Cardiac fibroblast (primary cell): ENCODE measurements around the gene TSPAN3.

Source experiments
- DNase-seq, 2 donors: peaks; one replicate each; pipeline versions ENCODE4 v3.0.0 to v3.0.0-alpha.2; 2010; ENCODE audit warnings: low read depth in 2 of 2
- H3K4me3 ChIP-seq, 2 donors: replicated peaks in 1 of 2; 1 replicate in 1 of 2; 2 replicates in 1 of 2; pipeline ENCODE4 v1.5.1; 2011; ENCODE audit warnings: low read depth in 2 of 2, low read length in 2 of 2, mild to moderate bottlenecking in 2 of 2, moderate library complexity in 1 of 2
- CTCF ChIP-seq: IDR thresholded peaks from one replicate; pipeline ENCODE4 v1.5.1; 2011; ENCODE audit warnings: low read depth, mild to moderate bottlenecking, low read length, inconsistent platforms

The TSPAN3 gene

GRCh38 chr15:77023576-77024272 is 47.2 kb downstream of the TSPAN3 start:
- no peak for TF ChIP-seq CTCF
- no peak for DNase-seq
- H3K4me3 ChIP-seq, result no peak overlapping the region

GRCh38 chr15:77022646-77023575 is 48.0 kb downstream of the TSPAN3 start:
- DNase-seq, result no peak
- no peak overlapping the region for H3K4me3 ChIP-seq
- TF ChIP-seq CTCF, result no peak

GRCh38 chr15:77021803-77022381 is 49.0 kb downstream of the TSPAN3 start:
- DNase-seq, result peak; percentile 75 to 76
- no peak for TF ChIP-seq CTCF
- no peak overlapping the region for H3K4me3 ChIP-seq

- no peak for TF ChIP-seq CTCF
- DNase-seq, result no peak
- no peak overlapping the region for H3K4me3 ChIP-seq
Measured at GRCh38 chr15:77021088-77021481, 49.8 kb downstream of the TSPAN3 start.

GRCh38 chr15:77020348-77021087 is 50.4 kb downstream of the TSPAN3 start:
- no peak for DNase-seq
- H3K4me3 ChIP-seq, result no peak overlapping the region
- no peak for TF ChIP-seq CTCF
